H9 (cell line): ENCODE data around the gene DNLZ. TPM values are rescaled to one million over a fixed set of nuclear protein-coding genes. Genes with fewer than 3 reads are reported as not detected.

ENCODE experiments used
- DNase-seq: peaks from one replicate; pipeline ENCODE4 v3.0.0-alpha.2; 2017
- H2AFZ ChIP-seq: one replicate; pipeline ENCODE4 v1.6.1; 2013; ENCODE audit warnings: mild to moderate bottlenecking, low read length, control low read depth, moderate library complexity
- H2AK5ac ChIP-seq: 2 replicates; pipeline ENCODE4 v1.6.1; 2013; ENCODE audit warnings: low read length, control low read depth, mixed read lengths; ENCODE audit not compliant: insufficient read length
- H2BK120ac ChIP-seq: one replicate; pipeline ENCODE4 v1.6.1; 2013; ENCODE audit warnings: low read depth, mild to moderate bottlenecking, low read length, control low read depth, inconsistent platforms; ENCODE audit not compliant: poor library complexity, severe bottlenecking
- H2BK12ac ChIP-seq: 2 replicates; pipeline ENCODE4 v1.6.1; 2013; ENCODE audit warnings: low read length, control low read depth, mixed read lengths, low read depth; ENCODE audit not compliant: insufficient read length
- H2BK15ac ChIP-seq: 2 replicates; pipeline ENCODE4 v1.6.1; 2013; ENCODE audit warnings: low read depth, low read length, control low read depth
- H2BK20ac ChIP-seq: one replicate; pipeline ENCODE4 v1.6.1; 2013; ENCODE audit warnings: low read depth, mild to moderate bottlenecking, low read length, control low read depth, inconsistent platforms; ENCODE audit not compliant: poor library complexity, severe bottlenecking
- H2BK5ac ChIP-seq: 2 replicates; pipeline ENCODE4 v1.6.1; 2013; ENCODE audit warnings: low read length, control low read depth, mixed read lengths; ENCODE audit not compliant: insufficient read length
- H3K14ac ChIP-seq: 2 replicates; pipeline ENCODE4 v1.6.1; 2013; ENCODE audit warnings: low read length, control low read depth; ENCODE audit not compliant: insufficient read depth
- H3K18ac ChIP-seq: 2 replicates; pipeline ENCODE4 v1.6.1; 2013; ENCODE audit warnings: low read depth, mild to moderate bottlenecking, mixed read lengths, low read length, control low read depth; ENCODE audit not compliant: insufficient read length
- H3K23ac ChIP-seq: 2 replicates; pipeline ENCODE4 v1.6.1; 2013; ENCODE audit warnings: low read length, control low read depth, mixed read lengths, low read depth; ENCODE audit not compliant: insufficient read length
- H3K23me2 ChIP-seq: 2 replicates; pipeline ENCODE4 v1.6.1; 2013; ENCODE audit warnings: low read depth, mild to moderate bottlenecking, mixed read lengths, low read length, control low read depth; ENCODE audit not compliant: insufficient read length, poor library complexity, severe bottlenecking
- H3K27ac ChIP-seq: 2 replicates; pipeline ENCODE4 v1.5.1; 2013; ENCODE audit warnings: low read length, control low read depth, mixed read lengths, low read depth; ENCODE audit not compliant: insufficient read length
- H3K27me3 ChIP-seq: 2 replicates; pipeline ENCODE4 v1.6.1; 2013; ENCODE audit warnings: low read length, control low read depth, inconsistent platforms; ENCODE audit not compliant: insufficient read depth
- H3K4ac ChIP-seq: 2 replicates; pipeline ENCODE4 v1.6.1; 2013; ENCODE audit warnings: low read depth, mild to moderate bottlenecking, control low read depth, inconsistent platforms, low read length, moderate library complexity
- H3K4me1 ChIP-seq: 2 replicates; pipeline ENCODE4 v1.6.1; 2013; ENCODE audit warnings: low read length, control low read depth, inconsistent platforms; ENCODE audit not compliant: insufficient read depth
- H3K4me2 ChIP-seq: 2 replicates; pipeline ENCODE4 v1.6.1; 2013; ENCODE audit warnings: low read length, control low read depth, mixed read lengths; ENCODE audit not compliant: insufficient read length, insufficient read depth
- H3K56ac ChIP-seq: 2 replicates; pipeline ENCODE4 v1.6.1; 2013; ENCODE audit warnings: low read depth, mild to moderate bottlenecking, mixed read lengths, low read length, control low read depth; ENCODE audit not compliant: insufficient read length
- H3K79me1 ChIP-seq: 2 replicates; pipeline ENCODE4 v1.6.1; 2013; ENCODE audit warnings: low read depth, mild to moderate bottlenecking, moderate library complexity, low read length, control low read depth, inconsistent platforms; ENCODE audit not compliant: insufficient read depth, poor library complexity, severe bottlenecking
- H3K79me2 ChIP-seq: 2 replicates; pipeline ENCODE4 v1.6.1; 2013; ENCODE audit warnings: low read length, control low read depth, inconsistent platforms; ENCODE audit not compliant: insufficient read depth
- H3K9ac ChIP-seq: 2 replicates; pipeline ENCODE4 v1.6.1; 2013; ENCODE audit warnings: low read length, control low read depth, mixed read lengths; ENCODE audit not compliant: insufficient read length; ENCODE audit errors: extremely low read depth
- H3K9me3 ChIP-seq: one replicate; pipeline ENCODE4 v1.6.1; 2013; ENCODE audit warnings: low read depth, low read length, inconsistent platforms; ENCODE audit not compliant: control insufficient read depth
- H3T11ph ChIP-seq: one replicate; pipeline ENCODE4 v1.6.1; 2013; ENCODE audit warnings: mild to moderate bottlenecking, low read length, control low read depth, inconsistent platforms
- H4K20me1 ChIP-seq: one replicate; pipeline ENCODE4 v1.6.1; 2013; ENCODE audit not compliant: control insufficient read depth, insufficient read length, insufficient read depth
- H4K5ac ChIP-seq: 2 replicates; pipeline ENCODE4 v1.6.1; 2013; ENCODE audit warnings: low read depth, mild to moderate bottlenecking, mixed read lengths, low read length, control low read depth; ENCODE audit not compliant: insufficient read length
- H4K8ac ChIP-seq: replicated peaks from 2 replicates; pipeline ENCODE4 v1.6.1; 2013; ENCODE audit warnings: low read length, control low read depth, mixed read lengths, low read depth; ENCODE audit not compliant: insufficient read length
- H4K91ac ChIP-seq: 2 replicates; pipeline ENCODE4 v1.6.1; 2013; ENCODE audit warnings: low read depth, mild to moderate bottlenecking, moderate library complexity, mixed read lengths, low read length, control low read depth; ENCODE audit not compliant: insufficient read length
- H3K27ac Mint-ChIP-seq, 3 experiments: 2 replicates in 2 of 3; 3 replicates in 1 of 3; pipeline ENCODE4 v1.8.0; 2020 to 2021; ENCODE audit warnings: mixed read lengths in 3 of 3, mild to moderate bottlenecking in 1 of 3, moderate library complexity in 1 of 3
- H3K27me3 Mint-ChIP-seq: 2 replicates; pipeline ENCODE4 v1.8.0; 2021; ENCODE audit warnings: low read depth, mild to moderate bottlenecking, moderate library complexity, mixed read lengths
- H3K36me3 Mint-ChIP-seq, 3 experiments: 2 replicates in 2 of 3; 3 replicates in 1 of 3; pipeline ENCODE4 v1.8.0; 2020 to 2021; ENCODE audit warnings: low read depth in 3 of 3, mixed read lengths in 3 of 3; ENCODE audit not compliant: insufficient read depth in 1 of 3
- H3K4me1 Mint-ChIP-seq, 2 experiments: 2 replicates each; pipeline ENCODE4 v1.8.0; 2020; ENCODE audit warnings: mixed read lengths in 2 of 2
- H3K4me3 Mint-ChIP-seq, 2 experiments: 2 replicates in 1 of 2; 3 replicates in 1 of 2; pipeline ENCODE4 v1.8.0; 2020 to 2021; ENCODE audit warnings: mild to moderate bottlenecking in 2 of 2, mixed read lengths in 2 of 2, moderate library complexity in 1 of 2
- H3K9me3 Mint-ChIP-seq, 2 experiments: 2 replicates in 1 of 2; 3 replicates in 1 of 2; pipeline ENCODE4 v1.8.0; 2020; ENCODE audit warnings: mild to moderate bottlenecking in 2 of 2, mixed read lengths in 2 of 2, moderate library complexity in 1 of 2
- CTCF ChIP-seq: fragments of 200-600 bp; sonication (generic); conservative IDR thresholded peaks from 3 replicates; pipeline ENCODE4 v1.8.0; 2021; ENCODE audit warnings: antibody characterized with exemption, mild to moderate bottlenecking
- WGBS: extraction: QIAGEN DNeasy Blood & Tissue Kit; methylation state at CpG from one replicate; pipeline ENCODE4 v1.1.7; 2013; ENCODE audit warnings: missing lambda C conversion rate, low lambda C conversion rate, mixed read lengths; ENCODE audit not compliant: insufficient read length; ENCODE audit errors: extremely low coverage; 5-methylcytosine and 5-hydroxymethylcytosine counted together
- total RNA-seq: library from RNA; stranded (reverse); gene quantifications from 2 replicates; pipeline ENCODE4 v1.2.1, GENCODE V29; 2021

Gene DNLZ
- total RNA-seq, 1 experiment from 2014 or later = 24.8 TPM

- H2AFZ ChIP-seq = no peak within 1 kb of the TSS
- no peak within 1 kb of the TSS for H3K27ac ChIP-seq
- no peak within 1 kb of the TSS for H2BK20ac ChIP-seq
- H3K9me3 ChIP-seq = no peaks in the 10 kb centered on the region
- TF ChIP-seq CTCF = no peak
- no peak within 1 kb of the TSS for H3K4me2 ChIP-seq
- H3K4me3 Mint-ChIP-seq = no peak within 1 kb of the TSS
- no peaks in the 10 kb centered on the region for H4K20me1 ChIP-seq
- H3K79me2 ChIP-seq = no peaks in the 10 kb centered on the region
- no peaks in the 10 kb centered on the region for H3K27me3 Mint-ChIP-seq
- no peak within 1 kb of the TSS for H4K8ac ChIP-seq
- no peaks in the 10 kb centered on the region for H3K4me1 ChIP-seq
- H3K4ac ChIP-seq = no peak within 1 kb of the TSS
- WGBS = no CpG with 5 or more reads among the region's 27 CpGs
- H3K27ac Mint-ChIP-seq = peak within 1 kb of the TSS in 1 of 3 experiments; percentile 44; a peak in 3 of 7 replicates
- H2AK5ac ChIP-seq = no peak within 1 kb of the TSS
- no peaks in the 10 kb centered on the region for H3K9me3 Mint-ChIP-seq
- H2BK5ac ChIP-seq = no peak within 1 kb of the TSS
- DNase-seq = no peak
- H2BK120ac ChIP-seq = no peak within 1 kb of the TSS
- H3K23ac ChIP-seq = no peak within 1 kb of the TSS
- no peak within 1 kb of the TSS for H2BK12ac ChIP-seq
- H3K27me3 ChIP-seq = no peaks in the 10 kb centered on the region
- H4K5ac ChIP-seq = no peak within 1 kb of the TSS
- H3K23me2 ChIP-seq = no peaks in the 10 kb centered on the region
- no peak within 1 kb of the TSS for H3K18ac ChIP-seq
- no peak within 1 kb of the TSS for H3K56ac ChIP-seq
- no peak within 1 kb of the TSS; the same call in 1 of the 2 replicates for H3K14ac ChIP-seq
- peaks cover 0 to 5% of the 10 kb centered on the region in 2 experiments; a peak in 1 of 4 replicates for H3K4me1 Mint-ChIP-seq
- H3K9ac ChIP-seq = no peak within 1 kb of the TSS
- peaks cover 0 to 14% (median 6%) of the 10 kb centered on the region in 3 experiments; a peak in 4 of 7 replicates for H3K36me3 Mint-ChIP-seq
- no peak within 1 kb of the TSS for H3T11ph ChIP-seq
- no peak within 1 kb of the TSS for H4K91ac ChIP-seq
- H3K79me1 ChIP-seq = no peaks in the 10 kb centered on the region
- no peak within 1 kb of the TSS for H2BK15ac ChIP-seq
Observed at GRCh38 chr9:136373300-136374182, 10.0 kb upstream of the DNLZ start, which contains the start of gene CARD9. CARD9 (minus strand) TSS chr9:136373669; CDS start chr9:136372078, 1,591 bp downstream.
